ENCODE measurements around the gene CYSRT1.
A peak's percentile ranks its signal among the peaks of the same experiment; 100 is the strongest.

Gene CYSRT1

GRCh38 chr9:137190315-137190856, 34.6 kb upstream of the CYSRT1 start:
- DNase-seq, result no peak

GRCh38 chr9:137191245-137191644, 33.7 kb upstream of the CYSRT1 start:
- no peak for DNase-seq

- DNase-seq, result no peak
Observed at GRCh38 chr9:137191691-137192447, 33.1 kb upstream of the CYSRT1 start.

GRCh38 chr9:137192448-137192780, 32.6 kb upstream of the CYSRT1 start:
- DNase-seq, result no peak

- DNase-seq, result no peak
Observed at GRCh38 chr9:137192859-137193258, 32.1 kb upstream of the CYSRT1 start.

- DNase-seq, result no peak
Observed at GRCh38 chr9:137193771-137194170, 31.2 kb upstream of the CYSRT1 start.

- DNase-seq, result no peak
Observed at GRCh38 chr9:137194388-137194787, 30.6 kb upstream of the CYSRT1 start.

- no peak for DNase-seq
Observed at GRCh38 chr9:137194909-137195308, 30.1 kb upstream of the CYSRT1 start.

- no peak for DNase-seq
Observed at GRCh38 chr9:137195525-137196220, 29.3 kb upstream of the CYSRT1 start.

GRCh38 chr9:137198051-137198901, 26.7 kb upstream of the CYSRT1 start:
- no peak for DNase-seq

GRCh38 chr9:137198902-137199283, 26.1 kb upstream of the CYSRT1 start:
- no peak for DNase-seq

GRCh38 chr9:137199411-137200121, 25.4 kb upstream of the CYSRT1 start:
- no peak for DNase-seq

GRCh38 chr9:137200311-137201204, 24.4 kb upstream of the CYSRT1 start, which contains the start of gene TPRN:
Gene TPRN (minus strand): TSS chr9:137200741. CDS start chr9:137200711, 30 bp downstream.
- peak; percentile 99 to 100 for DNase-seq

GRCh38 chr9:137201205-137201868, 23.6 kb upstream of the CYSRT1 start:
- no peak for DNase-seq

- no peak for DNase-seq
Observed at GRCh38 chr9:137202966-137203365, 22.0 kb upstream of the CYSRT1 start.

- no peak for DNase-seq
Observed at GRCh38 chr9:137204731-137205125, 20.2 kb upstream of the CYSRT1 start.

- peak; percentile 84 to 91 for DNase-seq
Observed at GRCh38 chr9:137205126-137206069, 19.6 kb upstream of the CYSRT1 start, which contains the start of the genes NDOR1 and TMEM203. Gene NDOR1 (plus strand): TSS chr9:137205700. CDS start chr9:137205778, 78 bp downstream. Gene TMEM203 (minus strand): TSS chr9:137205648. CDS start chr9:137205414, 234 bp downstream.

- DNase-seq, result no peak
Observed at GRCh38 chr9:137206602-137207001, 18.4 kb upstream of the CYSRT1 start.

- DNase-seq, result no peak
Observed at GRCh38 chr9:137211532-137211931, 13.4 kb upstream of the CYSRT1 start.
